ENCODE data around the gene KCNQ1. TPM values are rescaled to one million over a fixed set of nuclear protein-coding genes. Genes with fewer than 3 reads are reported as not detected.

KCNQ1 gene
- polyA plus RNA-seq, 5 donors, result 6.2 to 11.5 (median 8.5) TPM

- DNase-seq, result no peak
Measured at GRCh38 chr11:2742201-2742600, 297.4 kb downstream of the KCNQ1 start.

DNA sequence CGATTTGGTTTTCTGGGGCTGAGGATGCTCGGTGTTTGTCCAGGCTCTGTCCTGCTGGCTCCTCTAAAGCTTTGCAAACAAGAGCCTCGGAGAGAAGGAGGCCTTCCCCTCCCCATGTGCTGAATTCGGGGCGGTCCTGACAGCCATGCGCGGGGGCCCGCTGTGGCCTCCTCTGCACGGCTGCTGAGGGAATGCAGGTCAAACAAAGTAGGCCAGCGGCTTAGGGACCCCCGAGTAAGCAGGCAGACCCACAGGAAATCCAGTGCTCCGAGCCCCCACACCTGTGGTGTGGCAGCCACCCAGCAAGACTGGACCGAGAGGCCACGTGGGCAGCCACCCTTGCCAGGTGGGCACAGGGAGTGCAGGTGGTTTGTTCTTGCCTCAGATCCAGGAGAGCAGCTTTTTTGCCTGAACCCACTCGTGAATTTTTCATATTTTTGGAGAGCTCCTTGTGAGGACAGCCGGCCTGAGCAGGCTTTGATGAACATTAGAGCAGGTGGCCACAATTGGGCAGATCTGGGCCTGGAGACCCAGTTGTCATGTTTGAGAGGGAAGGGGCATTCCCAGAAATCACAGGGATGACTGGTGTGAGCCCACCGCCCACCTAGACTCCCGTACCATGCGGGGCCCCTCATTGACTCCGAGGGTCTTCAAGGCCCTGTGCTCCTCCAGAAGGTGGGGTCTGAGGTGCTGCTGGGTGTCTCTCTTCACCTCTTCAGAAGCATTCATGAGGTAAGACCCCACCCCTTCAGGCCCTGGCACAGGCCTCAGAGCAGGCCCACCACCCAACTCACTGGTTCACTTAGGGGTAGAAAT lies 298.0 kb downstream of the KCNQ1 start:
- no peak for DNase-seq

GRCh38 chr11:2743427-2744110 lies 298.8 kb downstream of the KCNQ1 start:
- DNase-seq, result no peak

DNA sequence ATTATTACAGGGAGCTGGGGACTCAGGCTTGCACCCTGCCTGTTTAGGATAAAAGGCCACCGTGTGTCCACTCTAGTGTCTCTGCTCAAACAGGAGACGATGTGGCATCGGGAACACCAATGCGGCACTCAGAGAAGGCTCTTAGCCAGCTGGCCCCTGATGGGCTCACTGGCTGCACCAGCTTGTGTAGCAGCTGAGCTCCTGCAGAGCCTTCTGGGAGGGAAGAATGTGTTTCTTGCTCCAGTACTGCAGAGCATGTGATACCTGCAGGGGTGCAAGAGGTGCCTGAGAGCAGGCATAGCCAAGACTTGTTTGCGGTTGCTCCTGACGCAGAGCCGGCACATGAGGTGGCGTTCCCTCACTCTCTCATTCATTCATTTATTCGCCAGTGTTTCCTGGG lies 299.4 kb downstream of the KCNQ1 start:
- no peak for DNase-seq

- no peak for DNase-seq
Measured at GRCh38 chr11:2745511-2745910, 300.7 kb downstream of the KCNQ1 start.

- no peak for DNase-seq
Measured at GRCh38 chr11:2746401-2747247, 301.8 kb downstream of the KCNQ1 start.

DNA sequence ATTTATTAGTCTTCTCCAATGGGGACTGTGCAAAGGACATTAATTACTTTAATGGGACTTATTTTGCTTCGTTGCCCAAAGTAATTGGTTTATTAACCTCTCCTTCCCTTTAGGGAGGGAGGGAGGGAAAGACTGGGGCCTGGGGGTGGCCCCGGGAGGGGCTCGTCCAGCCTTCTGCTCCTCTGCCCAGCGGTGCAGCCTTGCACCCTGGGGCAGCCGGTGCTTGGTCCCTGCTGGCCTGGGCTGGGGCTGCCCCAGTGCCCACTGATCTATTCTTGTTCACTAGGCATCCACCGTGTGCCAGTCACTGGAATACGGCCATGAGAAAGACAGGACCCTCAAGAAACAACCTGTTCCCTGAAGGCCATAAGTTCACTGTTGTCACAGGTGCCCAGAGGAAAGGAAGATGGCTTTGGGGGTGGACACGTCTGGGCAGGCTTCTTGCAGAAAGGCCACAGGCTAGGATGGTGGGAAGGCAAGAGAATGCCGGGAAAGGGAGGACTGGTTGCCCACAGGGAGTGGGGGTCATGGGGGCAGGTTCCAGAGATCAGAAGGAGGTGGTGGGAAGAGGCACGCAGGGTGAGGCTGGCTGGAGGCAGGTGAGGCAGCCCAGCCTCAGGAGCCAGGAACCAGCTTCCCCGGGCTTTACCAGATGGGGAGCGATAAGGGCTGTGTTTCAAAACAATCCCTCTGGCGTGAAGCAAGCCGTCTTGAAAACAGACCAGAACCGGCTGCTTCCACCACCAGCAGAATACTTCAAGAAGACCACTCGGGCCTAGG lies 302.6 kb downstream of the KCNQ1 start:
- DNase-seq, result no peak

- no peak for DNase-seq
Measured at GRCh38 chr11:2748061-2748813, 303.4 kb downstream of the KCNQ1 start.

- no peak for DNase-seq
Measured at GRCh38 chr11:2748814-2749554, 304.2 kb downstream of the KCNQ1 start.

DNA sequence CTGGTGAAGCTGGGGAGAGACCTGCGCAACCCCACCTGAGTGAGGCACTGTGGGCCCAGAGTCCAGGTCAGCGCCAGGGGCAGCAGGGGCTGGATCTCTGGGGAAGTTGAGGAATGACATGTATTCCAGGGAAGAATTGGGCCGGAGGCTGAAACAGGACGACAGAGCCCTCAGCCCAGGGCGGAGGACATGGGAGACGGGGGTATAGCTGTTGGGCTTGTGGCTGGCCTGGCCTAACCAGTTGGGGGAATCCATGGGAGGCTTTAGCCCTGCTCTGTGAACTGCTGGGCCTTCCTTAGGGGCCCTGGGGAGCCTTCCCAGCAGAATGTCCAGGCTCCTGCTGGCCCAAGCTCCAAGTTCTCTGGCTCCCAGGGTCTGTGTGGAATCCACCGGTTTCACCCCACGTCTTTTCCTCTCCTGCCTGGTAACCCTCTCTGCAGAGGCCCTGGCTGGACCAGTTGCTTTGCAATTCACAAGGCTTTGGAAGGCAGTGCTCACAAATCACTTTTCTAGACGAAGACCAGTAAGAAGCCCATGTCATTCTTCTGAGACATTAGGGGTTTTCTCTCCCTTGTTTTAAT lies 305.4 kb downstream of the KCNQ1 start:
- no peak for DNase-seq

- no peak for DNase-seq
Measured at GRCh38 chr11:2750682-2751522, 306.1 kb downstream of the KCNQ1 start.

GRCh38 chr11:2751523-2752203 lies 306.9 kb downstream of the KCNQ1 start:
- DNase-seq, result no peak

GRCh38 chr11:2752204-2752770 lies 307.5 kb downstream of the KCNQ1 start:
- DNase-seq, result no peak

DNA sequence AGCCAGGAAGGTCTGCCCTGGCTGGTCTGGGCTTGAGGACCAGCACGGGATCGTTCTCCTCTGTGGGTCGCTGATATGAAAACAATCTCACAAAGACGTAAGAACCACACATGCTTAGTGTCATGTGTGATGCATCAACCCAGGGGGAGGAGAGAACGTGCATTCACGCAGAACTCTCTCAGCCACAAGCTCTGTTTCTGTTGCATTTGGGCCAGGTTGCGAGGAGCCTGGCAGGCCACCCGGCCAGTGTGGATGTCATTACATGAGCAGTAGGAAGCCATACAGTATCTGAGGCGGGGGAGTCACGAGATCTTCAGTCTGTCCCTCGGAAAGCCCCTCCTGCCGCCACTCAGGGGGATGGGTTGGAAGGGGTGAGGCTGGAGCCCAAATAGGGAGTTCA lies 308.1 kb downstream of the KCNQ1 start:
- DNase-seq, result no peak

GRCh38 chr11:2754008-2754407 lies 309.2 kb downstream of the KCNQ1 start:
- DNase-seq, result no peak

- DNase-seq, result no peak
Measured at GRCh38 chr11:2755071-2755470, 310.3 kb downstream of the KCNQ1 start.

DNA sequence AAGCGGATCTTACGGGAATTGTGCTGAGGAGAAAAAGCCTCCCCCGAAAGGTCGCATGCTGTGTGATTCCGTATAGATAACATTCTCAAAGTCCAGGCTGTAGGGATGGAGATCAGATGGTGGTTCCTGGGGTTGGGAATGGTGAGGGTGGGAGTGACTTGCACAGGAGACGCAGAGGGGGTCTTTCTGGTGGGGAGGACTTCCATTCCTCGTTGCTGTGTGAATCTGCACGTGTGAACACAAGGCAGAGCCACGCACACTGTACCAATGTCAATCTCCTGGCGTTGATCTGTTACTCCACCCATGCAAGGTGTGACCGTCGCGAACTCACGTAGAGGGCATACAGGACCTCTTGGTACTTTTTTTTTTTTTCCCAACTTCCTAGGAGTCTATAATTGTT lies 313.9 kb downstream of the KCNQ1 start:
- DNase-seq, result no peak

Data from right lung (tissue), 5 donors.